Measurements from ENCODE around the gene SEPTIN11.

SEPTIN11 gene

DNA sequence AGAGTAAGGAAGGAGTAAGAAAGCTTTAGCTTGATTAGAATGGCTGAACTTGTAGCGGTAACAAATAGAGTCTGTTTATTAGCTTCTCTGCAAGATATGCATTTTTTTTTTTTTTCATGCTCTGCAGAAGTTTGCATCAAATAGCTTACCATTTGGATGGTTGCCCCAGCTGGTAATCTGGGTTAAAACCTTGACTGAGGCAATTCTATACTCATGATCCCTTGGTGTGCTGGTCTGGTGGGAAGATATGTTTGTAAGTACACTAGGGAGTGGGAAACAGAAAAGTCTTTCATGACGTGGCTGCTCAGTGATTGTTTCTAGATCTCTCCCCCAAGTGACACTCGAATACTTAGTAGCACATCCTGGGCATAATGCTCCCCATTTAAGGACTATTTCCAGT, 32.1 kb downstream of the SEPTIN11 start:
- no peak for DNase-seq

DNA sequence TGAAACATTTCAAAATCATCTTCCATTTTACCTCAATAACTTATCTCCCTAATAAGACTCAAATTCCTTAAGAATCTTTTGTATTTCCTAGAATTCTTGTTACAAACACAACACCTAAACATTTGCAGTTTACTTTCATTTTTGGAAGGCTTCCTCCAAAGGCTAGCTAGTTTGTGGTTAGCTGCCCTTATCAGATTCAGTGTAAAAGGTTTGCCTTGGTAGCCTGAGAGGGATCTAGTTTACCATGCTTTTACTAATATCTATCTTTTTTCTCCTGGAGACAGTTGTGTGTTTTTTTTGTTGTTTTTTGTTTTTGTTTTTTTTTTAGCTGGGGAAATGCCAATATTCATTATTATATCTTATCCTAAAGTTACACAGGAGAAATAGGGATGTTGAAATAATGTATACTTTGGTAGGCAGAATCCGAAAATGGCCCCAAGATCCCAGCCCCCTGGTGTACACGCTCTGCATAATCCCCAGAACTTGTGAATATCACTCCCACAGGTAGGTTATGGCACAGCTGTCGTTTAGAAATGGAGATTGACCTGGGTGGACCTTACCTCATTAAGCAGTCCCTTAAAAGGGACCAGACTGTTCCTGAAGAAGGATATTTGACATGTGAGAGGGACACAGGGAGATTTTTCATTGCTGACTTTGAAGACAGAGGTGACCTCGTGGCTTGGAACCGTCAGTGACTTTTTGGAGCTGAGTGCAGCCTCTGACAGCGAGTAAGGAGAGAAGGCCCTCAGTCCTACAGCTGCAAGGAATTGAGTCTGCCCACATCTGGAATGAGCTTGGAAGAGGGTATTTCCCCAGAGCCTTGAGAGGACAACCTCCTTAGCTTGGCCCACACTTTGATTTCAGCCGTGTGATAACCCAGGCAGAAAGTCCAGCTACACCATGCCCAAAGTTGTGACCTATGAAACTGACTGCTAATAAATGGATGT, 33.4 kb downstream of the SEPTIN11 start:
- DNase-seq: peak; percentile 86

DNA sequence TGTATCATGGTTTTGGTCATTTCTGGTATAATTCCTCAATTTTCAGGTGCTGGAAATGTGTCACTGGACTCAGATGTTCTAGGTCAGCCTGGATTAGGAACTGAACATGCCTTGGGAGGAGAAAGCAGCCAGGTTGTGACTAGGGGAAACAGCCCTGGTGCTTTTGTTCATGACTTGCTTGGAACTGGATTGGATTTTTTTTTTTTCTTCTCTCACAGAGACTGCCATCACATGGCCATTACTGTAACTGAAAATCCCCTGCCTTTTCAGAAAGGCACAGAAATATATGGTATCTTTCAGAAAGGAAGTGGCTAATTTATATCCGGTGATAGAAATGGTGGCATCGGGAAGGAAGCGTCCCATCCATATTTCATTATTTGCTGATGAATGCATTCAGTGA, 34.6 kb downstream of the SEPTIN11 start:
- DNase-seq: peak; percentile 77

DNA sequence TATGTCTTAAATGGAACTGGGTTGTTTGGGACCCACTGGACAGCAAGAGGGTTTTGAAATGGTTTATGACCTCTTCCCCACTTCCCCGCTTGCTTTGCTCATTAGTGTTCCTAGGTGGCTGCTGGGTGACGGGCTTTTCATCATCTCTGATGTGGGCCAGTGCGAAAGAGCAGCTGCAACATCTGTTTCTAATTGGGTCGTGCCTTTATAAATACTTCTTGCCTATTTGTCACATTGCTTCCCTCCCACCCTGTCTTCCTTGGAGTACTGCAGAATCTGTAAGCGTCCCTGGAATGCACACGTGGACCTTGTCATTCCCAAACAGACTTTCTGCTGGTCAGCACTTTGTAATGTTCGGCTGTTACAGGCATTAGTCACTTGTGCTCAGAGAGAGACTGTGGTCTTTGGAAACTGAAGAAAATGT, 35.2 kb downstream of the SEPTIN11 start:
- no peak for DNase-seq

DNA sequence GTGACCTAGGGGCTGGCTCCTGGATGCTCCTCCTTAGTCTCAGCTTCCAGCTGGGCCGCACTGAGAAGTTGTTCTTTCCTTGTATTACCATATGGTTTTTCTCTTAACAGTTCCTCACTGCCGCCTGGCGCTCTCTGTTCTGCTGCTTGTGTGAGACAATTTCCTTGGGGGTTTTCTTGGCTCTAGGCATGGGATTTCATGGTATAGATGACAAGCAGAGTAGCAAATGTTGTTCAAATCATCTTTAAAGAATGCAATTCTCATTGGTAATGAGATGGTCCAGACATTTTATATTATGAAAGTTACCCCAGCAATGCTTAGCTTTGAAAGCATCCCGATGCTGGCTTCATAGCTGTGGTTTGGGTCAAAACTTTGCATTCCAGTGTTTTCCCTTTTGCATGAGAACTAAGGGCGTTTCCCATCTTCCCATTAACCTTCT, 37.6 kb downstream of the SEPTIN11 start:
- DNase-seq: no peak

DNA sequence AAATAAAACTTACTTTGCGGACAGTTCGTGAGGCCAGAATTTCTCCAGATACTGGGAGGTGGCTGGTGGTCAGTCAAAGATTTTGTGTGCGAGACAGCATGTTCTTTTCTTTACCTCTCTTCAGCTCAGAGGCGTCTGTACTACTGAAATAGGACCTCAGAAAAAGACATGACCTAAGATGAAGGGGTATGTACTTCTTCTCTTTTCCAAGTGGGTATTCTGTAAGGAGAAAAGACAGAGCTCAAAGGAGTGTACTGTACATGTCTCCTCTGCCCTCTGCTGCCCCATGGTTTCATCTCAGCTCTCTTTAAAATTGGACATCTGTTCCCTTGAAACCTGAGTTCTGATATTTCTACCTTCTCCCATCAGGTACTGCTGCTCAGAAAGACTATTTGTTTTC, 38.1 kb downstream of the SEPTIN11 start:
- no peak for DNase-seq

DNA sequence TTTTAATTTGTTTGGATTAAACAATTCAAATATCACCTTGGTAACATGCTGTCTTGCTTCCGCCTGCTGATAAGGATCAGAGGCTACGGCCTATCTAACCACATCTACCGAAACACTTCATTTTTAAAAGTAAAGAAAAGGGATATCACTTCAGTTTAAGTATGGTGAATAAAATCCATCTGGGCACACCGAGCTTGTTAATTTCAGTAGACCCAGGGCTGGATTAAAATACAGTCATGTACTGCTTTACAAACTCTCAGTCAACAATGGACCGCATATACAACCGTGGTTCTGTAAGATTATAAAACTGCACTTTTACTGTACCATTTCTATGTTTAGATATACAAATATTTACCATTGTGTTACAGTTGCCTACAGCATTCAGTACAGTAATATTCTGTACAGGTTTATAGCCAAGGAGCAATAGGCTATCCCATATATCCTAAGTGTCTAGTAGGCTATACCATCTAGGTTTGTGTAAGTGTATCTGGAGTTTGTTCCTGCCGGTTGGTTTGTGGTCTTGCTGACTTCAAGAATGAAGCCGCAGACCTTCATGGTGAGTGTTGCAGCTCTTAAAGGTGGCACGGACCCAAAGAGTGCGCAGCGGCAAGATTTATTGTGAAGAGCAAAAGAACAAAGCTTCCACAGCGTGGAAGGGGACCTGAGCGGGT, 40.0 kb downstream of the SEPTIN11 start:
- peak; percentile 81 for DNase-seq

DNA sequence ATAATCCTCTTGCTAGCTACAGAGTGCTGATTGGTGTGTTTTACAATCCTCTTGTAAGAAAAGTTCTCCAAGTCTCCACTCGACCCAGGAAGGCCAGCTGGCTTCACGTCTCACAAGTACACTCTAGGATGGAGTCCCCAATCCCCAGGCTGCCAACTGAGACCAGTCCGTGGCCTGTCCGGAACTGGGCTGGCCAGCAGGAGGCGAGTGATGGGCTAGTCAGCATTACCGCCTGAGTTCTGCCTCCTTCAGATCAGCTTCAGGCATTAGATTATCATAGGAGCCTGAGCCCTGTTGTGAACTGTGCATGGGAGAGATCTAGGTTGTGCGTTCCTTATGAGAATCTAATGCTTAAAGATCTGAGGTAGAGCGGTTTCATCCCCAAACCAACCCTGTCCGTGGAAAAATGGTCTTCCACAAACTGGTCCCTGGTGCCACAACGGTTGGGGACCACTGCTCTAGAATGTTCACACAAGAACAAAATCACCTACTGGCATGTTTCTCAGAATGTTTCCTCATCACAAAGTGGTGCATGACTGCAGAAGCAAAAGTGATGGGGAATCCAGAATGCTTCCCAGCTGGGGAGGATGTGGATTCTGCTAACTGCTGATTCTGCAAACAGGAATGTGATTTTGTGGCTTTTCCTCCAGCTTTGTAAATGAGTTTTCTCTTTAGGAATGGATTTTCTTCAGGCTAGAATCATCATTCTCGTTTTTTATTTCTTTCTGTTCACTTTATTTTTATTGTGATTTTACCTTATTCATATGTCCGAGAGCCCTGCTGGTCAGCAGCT, 40.9 kb downstream of the SEPTIN11 start:
- no peak for DNase-seq

DNA sequence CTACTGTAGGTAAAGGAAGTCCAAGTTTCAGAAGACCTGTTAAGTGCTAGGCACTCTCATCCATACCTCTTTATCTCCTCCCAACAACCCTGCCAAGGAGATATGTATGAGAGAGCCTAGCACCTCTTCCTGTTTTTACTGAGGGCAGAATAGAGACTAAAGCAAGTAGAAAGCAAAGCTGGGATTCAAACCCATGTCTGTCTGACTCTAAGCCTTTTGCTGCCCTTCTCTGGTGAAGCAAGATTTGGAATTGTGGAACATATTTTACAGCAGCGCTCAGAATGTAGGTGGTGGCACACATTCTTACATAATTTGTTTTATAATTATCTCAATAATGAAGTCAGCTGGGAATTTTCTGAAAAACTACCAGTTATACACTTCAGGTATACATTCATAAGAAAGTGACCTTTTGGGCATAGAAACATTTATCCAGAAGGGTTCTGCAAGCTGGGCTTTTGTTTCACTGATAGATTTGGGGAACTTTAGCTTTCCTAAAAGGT, 41.7 kb downstream of the SEPTIN11 start:
- DNase-seq: peak; percentile 26

DNA sequence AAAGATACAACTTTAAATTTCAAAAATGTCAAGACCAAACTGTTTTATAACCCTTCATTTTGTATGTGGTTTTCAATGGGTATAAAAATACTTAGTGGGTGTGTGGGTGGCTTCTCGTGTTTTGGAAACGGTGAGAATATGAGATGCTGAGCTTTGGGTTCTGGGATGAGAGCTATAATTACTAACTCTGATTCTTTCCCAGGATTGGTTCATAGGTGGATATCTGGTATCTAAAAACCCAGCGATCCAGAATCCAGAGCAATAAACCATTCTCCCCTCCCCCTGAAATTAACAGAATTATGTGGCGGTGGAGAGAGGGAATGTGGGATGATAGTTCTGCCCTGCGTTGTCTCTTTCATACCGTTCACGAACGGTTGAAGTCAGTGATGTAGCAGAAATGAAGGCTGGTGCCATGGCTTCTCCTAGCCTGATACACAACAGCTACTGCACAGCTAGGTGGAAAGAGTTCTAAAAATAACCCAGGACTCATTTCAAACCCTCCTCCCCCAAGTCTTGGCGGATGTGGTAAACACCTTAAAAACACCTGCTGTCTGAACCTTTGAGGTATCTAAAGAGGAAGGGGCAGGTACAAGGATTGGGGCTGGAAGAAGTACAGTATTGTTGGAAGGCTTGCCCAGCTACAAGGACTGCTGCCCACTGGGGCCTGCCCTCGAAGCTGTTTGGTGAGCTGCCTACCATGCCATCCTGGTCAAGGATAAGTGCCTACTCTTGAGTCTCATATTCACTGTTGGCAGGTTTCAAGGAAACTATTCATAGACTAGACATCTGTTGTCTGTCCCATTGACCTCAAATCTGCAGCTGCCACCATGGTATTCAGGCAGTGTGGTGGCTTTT, 44.5 kb downstream of the SEPTIN11 start:
- no peak for DNase-seq

DNA sequence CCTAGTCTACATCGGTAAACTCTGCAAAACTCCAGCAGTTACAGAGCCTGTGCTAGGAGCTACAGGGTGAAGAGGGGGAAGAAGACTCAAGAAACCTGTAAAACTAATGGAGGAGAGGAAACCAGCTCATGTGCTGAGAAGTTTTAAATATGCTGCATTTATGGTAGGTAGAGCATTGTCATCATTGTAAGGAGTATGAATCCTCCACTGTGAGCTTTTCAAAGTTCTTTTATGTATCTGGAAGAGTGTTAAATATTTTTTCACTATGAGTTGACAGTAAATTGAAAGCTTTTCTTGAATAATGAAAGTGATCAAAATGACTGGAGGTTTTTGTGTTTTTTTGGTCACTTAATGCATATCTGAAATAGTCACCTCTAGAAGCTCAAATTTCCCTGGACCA, 46.2 kb downstream of the SEPTIN11 start:
- no peak for DNase-seq

DNA sequence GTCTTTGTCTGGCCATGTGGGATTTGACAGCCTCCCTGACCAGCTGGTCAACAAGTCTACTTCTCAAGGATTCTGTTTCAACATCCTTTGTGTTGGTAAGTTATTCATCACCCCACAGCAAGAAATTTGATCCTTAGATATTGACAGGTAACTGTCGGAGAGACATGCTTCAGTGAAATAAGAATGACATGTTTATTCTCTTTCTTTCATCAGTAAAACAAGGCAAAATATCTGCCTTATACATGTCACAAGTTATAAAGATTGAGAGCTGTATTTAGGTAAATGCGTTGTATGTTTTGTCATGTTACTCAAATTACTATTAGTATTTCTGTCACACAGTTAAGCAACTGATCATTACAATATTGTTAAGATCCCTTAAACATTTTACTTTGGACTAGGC, 46.9 kb downstream of the SEPTIN11 start:
- no peak for DNase-seq

DNA sequence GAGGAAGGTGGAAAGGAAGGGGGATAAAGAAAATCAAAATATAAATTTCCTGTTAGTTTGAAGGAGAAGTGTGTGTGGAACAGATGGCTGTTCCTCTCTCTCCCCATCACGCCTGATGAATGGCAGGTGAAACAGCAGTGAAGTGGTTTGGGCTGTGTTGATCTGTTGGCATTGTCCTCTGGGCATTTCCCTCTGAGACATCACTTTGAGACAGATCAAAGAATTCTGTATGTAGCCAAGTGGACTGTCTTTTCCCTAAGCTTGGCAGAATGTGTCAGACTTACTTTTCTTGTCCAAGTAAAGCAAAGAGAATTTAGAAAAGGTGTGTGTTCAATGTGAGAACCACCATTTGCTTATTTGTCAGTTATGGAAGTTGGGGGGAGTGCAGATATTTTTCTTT, 47.5 kb downstream of the SEPTIN11 start:
- no peak for DNase-seq

DNA sequence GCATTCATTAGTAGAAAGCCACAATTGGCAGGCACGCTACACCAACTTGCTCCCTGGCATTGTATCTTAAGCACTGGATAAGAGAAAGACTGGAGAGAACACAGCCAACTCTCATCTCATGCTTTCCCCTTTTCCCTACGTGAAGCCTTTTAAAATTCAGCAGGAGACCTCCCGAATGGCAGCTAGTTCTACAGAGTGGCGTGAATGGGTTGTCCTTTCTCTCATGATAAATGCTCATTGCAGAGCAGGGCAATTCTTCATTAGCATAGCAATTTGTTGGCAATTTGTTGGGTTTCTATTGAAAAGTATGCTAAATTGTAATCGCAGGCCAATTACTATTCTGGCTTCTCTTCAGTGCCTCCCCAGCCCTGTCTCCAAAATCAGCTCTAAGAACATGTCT, 48.0 kb downstream of the SEPTIN11 start:
- DNase-seq: no peak

DNA sequence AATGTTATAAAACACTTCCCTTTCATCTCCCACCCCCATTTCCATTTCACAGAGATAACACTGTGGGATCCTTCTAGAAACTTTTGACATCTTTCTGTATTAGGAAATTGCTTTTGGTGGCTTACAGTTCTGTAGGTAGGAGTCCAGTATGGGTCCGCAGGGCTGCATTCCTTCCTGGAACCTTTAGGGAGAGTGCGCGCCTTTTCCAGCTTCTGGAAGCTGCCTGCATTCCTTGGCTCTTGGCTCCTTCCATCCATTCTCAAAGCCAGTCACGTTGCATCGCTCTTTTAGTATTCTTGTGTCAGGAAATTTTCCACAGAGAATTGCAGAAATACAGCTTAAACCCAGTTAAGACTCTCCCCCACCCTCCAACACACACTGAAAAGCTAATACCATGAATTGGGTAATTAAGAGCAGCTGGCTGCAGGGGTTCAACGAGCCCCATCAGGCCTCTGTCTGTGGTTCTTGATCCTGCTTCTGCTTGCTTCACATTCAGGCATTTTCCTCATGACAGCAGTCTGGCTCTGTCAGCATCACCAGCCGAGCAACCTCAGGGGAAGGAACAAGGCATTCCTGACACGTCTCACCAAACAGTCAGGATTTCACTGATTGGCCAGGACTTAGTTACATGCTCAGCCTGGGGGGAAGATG, 48.8 kb downstream of the SEPTIN11 start:
- DNase-seq: no peak
